HL-60 (cell line): Measurements from ENCODE around the gene PRKCD.

Experiments
- POLR2AphosphoS5 ChIP-seq: IDR thresholded peaks from 2 replicates; pipeline ENCODE4 v1.6.1; 2012; ENCODE audit warnings: low read depth
- REST ChIP-seq: IDR thresholded peaks from 2 replicates; pipeline ENCODE4 v1.6.1; 2012; ENCODE audit warnings: low read depth; ENCODE audit not compliant: insufficient replicate concordance
- SPI1 ChIP-seq: IDR thresholded peaks from 2 replicates; pipeline ENCODE4 v1.6.1; 2012; ENCODE audit warnings: low read depth, mild to moderate bottlenecking, borderline replicate concordance
- TF ChIP-seq, protein P1 (sequence below): IDR thresholded peaks from one replicate; pipeline ENCODE4 v1.5.1; 2011; ENCODE audit warnings: low read length, control low read depth, inconsistent platforms; ENCODE audit not compliant: insufficient read depth

GRCh38 chr3:53147903-53148400 is 13.1 kb upstream of the PRKCD start:
- TF ChIP-seq, protein P1, sequence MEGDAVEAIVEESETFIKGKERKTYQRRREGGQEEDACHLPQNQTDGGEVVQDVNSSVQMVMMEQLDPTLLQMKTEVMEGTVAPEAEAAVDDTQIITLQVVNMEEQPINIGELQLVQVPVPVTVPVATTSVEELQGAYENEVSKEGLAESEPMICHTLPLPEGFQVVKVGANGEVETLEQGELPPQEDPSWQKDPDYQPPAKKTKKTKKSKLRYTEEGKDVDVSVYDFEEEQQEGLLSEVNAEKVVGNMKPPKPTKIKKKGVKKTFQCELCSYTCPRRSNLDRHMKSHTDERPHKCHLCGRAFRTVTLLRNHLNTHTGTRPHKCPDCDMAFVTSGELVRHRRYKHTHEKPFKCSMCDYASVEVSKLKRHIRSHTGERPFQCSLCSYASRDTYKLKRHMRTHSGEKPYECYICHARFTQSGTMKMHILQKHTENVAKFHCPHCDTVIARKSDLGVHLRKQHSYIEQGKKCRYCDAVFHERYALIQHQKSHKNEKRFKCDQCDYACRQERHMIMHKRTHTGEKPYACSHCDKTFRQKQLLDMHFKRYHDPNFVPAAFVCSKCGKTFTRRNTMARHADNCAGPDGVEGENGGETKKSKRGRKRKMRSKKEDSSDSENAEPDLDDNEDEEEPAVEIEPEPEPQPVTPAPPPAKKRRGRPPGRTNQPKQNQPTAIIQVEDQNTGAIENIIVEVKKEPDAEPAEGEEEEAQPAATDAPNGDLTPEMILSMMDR = no peak
- TF ChIP-seq REST (no peak), POLR2AphosphoS5 (no peak), SPI1 (no peak)
